OCI-LY1 (cell line): ENCODE results near the gene DENND5B.

Experiments used
- CTCF ChIP-seq: fragments of 200-600 bp; sonication (generic), shearing (Covaris generic); IDR thresholded peaks from 2 replicates; pipeline ENCODE4 v1.5.1; 2017; ENCODE audit warnings: mild to moderate bottlenecking, antibody characterized with exemption, low read length, moderate library complexity, mixed read lengths
- EZH2 ChIP-seq: fragments of 200-600 bp; sonication (generic), shearing (Covaris generic); IDR thresholded peaks from 2 replicates; pipeline ENCODE4 v1.8.0; 2017; ENCODE audit warnings: borderline replicate concordance, mixed run types, mild to moderate bottlenecking, antibody characterized with exemption, low read length, moderate library complexity, mixed read lengths

GRCh38 chr12:31583878-31584277 is 7.1 kb downstream of the DENND5B start:
- no peak for TF ChIP-seq EZH2
- TF ChIP-seq CTCF = no peak
